ENCODE results near the gene RIMKLA. TPM values are rescaled to one million over a fixed set of nuclear protein-coding genes. Genes with fewer than 3 reads are reported as not detected.

The RIMKLA gene
- total RNA-seq, 1 experiment from 2014 or later, result 8.3 TPM

- DNase-seq (ENCODE audit: low spot score), result peak; percentile 60
- Mint-ChIP-seq H3K36me3 (no peaks in the 10 kb centered on the region), H3K27ac (peak overlapping the region; percentile 96; the same call in 1 of the 2 replicates), H3K27me3 (ENCODE audit: low read depth) (no peaks in the 10 kb centered on the region), H3K4me1 (peaks cover 40% of the 10 kb centered on the region), H3K9me3 (no peaks in the 10 kb centered on the region), H3K4me3 (peak overlapping the region; percentile 95)
- ChIA-PET POLR2A (interaction anchor here (0.8 kb wide), 1 partner anchor 431 kb away, joined by 3 read pairs; no protein-coding TSS in a partner anchor), CTCF (interaction anchor here (0.6 to 0.8 kb wide), 3 partner anchors 129 to 348 kb away, joined by 3 to 4 read pairs (median 3); partner anchors contain the start of genes CCDC30 and YBX1)
- peak; percentile 49 for ATAC-seq
- TF ChIP-seq FOXP4 (CRISPR knock-in tag; IDR thresholded peaks at IDR 0.05) (no peak), PRDM15 (CRISPR knock-in tag; IDR thresholded peaks at IDR 0.05) (no peak), ZNF671 (CRISPR knock-in tag; IDR thresholded peaks at IDR 0.05) (no peak), SMAD4 (CRISPR knock-in tag; IDR thresholded peaks at IDR 0.05) (no peak), NFYB (CRISPR knock-in tag; conservative IDR thresholded peaks at IDR 0.05; ENCODE audit: low read depth) (no peak), ARID4B (CRISPR knock-in tag; IDR thresholded peaks at IDR 0.05; ENCODE audit: borderline replicate concordance) (0 out of 2 replicates have a peak, but pooled peaks have one; percentile 41), ZNF512 (CRISPR knock-in tag; IDR thresholded peaks at IDR 0.05; ENCODE audit: borderline replicate concordance) (no peak), ZNF219 (CRISPR knock-in tag; IDR thresholded peaks at IDR 0.05; ENCODE audit: borderline replicate concordance) (no peak), RORB (CRISPR knock-in tag; IDR thresholded peaks at IDR 0.05) (no peak), ZNF423 (CRISPR knock-in tag; IDR thresholded peaks at IDR 0.05) (no peak), E2F5 (CRISPR knock-in tag; IDR thresholded peaks at IDR 0.05) (0 out of 2 replicates have a peak, but pooled peaks have one; percentile 23), FOXK1 (CRISPR knock-in tag; IDR thresholded peaks at IDR 0.05) (peak; percentile 70)
- TF ChIP-seq, protein P1, sequence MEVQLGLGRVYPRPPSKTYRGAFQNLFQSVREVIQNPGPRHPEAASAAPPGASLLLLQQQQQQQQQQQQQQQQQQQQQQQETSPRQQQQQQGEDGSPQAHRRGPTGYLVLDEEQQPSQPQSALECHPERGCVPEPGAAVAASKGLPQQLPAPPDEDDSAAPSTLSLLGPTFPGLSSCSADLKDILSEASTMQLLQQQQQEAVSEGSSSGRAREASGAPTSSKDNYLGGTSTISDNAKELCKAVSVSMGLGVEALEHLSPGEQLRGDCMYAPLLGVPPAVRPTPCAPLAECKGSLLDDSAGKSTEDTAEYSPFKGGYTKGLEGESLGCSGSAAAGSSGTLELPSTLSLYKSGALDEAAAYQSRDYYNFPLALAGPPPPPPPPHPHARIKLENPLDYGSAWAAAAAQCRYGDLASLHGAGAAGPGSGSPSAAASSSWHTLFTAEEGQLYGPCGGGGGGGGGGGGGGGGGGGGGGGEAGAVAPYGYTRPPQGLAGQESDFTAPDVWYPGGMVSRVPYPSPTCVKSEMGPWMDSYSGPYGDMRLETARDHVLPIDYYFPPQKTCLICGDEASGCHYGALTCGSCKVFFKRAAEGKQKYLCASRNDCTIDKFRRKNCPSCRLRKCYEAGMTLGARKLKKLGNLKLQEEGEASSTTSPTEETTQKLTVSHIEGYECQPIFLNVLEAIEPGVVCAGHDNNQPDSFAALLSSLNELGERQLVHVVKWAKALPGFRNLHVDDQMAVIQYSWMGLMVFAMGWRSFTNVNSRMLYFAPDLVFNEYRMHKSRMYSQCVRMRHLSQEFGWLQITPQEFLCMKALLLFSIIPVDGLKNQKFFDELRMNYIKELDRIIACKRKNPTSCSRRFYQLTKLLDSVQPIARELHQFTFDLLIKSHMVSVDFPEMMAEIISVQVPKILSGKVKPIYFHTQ (CRISPR knock-in tag; IDR thresholded peaks at IDR 0.05), result 0 out of 2 replicates have a peak, but pooled peaks have one; percentile 46
- TF ChIP-seq, protein P2, sequence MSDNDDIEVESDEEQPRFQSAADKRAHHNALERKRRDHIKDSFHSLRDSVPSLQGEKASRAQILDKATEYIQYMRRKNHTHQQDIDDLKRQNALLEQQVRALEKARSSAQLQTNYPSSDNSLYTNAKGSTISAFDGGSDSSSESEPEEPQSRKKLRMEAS (CRISPR knock-in tag; IDR thresholded peaks at IDR 0.05), result peak; percentile 57; the same call in 1 of the 2 replicates
- TF ChIP-seq, protein P3, sequence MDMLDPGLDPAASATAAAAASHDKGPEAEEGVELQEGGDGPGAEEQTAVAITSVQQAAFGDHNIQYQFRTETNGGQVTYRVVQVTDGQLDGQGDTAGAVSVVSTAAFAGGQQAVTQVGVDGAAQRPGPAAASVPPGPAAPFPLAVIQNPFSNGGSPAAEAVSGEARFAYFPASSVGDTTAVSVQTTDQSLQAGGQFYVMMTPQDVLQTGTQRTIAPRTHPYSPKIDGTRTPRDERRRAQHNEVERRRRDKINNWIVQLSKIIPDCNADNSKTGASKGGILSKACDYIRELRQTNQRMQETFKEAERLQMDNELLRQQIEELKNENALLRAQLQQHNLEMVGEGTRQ (CRISPR knock-in tag; IDR thresholded peaks at IDR 0.05), result peak; percentile 55; the same call in 1 of the 2 replicates
Measured at GRCh38 chr1:42334240-42335049, 46.1 kb upstream of the RIMKLA start.

Data from WTC11 (cell line).